HG02884 (cell line): ENCODE results near the gene ACAP1.
"Not testable (repeated sequence)": the region's sequence is repeated elsewhere in the genome, so short reads cannot be mapped to it uniquely, and the experiment has no call there.

Experiments used
- ATAC-seq: cut with Tn5 transposase; IDR thresholded peaks from one replicate; pipeline ENCODE4 v1.9.1; 2021; ENCODE audit warnings: mild to moderate bottlenecking, moderate library complexity; ENCODE audit not compliant: unreplicated experiment

The ACAP1 gene

DNA sequence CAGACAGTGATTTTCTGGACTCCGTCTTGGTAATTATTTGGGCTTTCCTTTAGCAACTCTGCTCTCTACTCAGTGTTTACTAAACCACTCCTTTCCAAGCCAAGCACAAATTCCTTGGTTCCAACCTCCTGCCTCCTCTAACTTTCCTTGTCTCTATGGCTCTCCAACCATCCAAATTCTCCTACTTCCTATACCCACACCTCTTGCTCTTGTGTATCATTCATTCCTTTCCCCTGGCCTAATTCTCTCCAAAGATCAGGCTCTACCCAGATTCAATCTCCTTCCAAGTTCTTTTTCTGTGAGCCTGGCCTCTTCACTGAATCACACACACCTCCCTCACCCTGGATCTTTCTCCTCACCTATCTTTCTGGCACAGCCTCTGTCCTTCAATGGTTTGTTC is 8.3 kb upstream of the ACAP1 start:
- ATAC-seq: no peak

DNA sequence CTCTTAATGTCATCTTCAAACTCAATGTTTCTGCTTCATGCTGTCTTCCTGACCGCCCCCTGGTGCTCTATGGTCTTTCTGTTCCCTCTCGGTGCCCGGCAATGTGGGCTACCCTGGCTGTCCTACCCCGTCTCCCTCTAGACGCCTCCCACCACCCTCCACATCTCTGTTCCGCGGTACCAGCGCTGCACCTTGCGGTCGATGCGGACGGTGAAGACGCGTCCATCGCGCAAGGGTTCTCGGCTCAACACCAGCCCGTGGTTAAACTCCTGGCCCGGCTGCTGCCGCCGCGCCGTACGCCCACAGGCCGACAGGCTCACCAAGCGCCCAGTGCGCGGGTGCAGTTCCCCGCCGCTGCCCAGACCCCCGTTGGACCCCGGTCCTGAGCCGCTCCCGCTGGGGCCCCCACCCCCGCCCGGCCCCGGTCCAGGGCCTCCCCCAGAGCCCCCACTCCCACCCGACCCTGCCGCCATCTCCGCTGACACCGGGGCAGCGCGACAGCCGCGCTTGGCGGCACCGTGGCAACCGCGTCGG is 7.4 kb upstream of the ACAP1 start, which contains the start of gene NEURL4:
TSS of gene NEURL4 (minus strand) at position 496 of the 534 bp plus-strand sequence. CDS start at position 473, 23 bp downstream.
- no peak for ATAC-seq

DNA sequence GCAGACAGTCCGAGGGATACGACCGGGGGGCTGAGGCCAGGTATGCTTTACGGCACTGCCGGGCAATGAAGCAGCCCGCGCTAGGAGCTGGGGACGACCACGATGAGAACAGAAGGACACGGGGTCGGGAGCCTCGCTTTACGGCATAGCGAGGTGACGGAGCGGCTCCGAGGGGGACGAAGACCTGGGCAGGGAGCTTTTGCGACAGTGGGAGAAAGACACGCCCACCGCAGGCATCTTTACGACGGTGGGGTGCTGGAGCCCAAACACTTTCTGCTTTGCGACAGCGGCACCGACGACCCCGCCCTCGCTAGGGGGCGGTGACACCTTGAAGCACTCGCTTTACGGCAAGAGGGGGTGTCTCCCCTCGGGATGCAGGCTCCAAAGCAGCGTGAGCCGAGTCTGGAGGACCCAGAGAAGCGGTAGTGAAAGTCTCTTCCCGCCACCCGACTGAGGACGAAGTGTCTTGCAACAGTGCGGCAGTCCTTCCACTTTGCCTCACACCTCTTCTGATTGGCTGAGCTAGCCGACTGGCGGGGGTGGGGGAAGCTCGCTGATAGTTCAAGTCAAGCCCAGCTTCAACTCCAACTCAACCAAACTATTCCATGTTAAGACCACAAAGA is 6.8 kb upstream of the ACAP1 start:
- no peak for ATAC-seq

DNA sequence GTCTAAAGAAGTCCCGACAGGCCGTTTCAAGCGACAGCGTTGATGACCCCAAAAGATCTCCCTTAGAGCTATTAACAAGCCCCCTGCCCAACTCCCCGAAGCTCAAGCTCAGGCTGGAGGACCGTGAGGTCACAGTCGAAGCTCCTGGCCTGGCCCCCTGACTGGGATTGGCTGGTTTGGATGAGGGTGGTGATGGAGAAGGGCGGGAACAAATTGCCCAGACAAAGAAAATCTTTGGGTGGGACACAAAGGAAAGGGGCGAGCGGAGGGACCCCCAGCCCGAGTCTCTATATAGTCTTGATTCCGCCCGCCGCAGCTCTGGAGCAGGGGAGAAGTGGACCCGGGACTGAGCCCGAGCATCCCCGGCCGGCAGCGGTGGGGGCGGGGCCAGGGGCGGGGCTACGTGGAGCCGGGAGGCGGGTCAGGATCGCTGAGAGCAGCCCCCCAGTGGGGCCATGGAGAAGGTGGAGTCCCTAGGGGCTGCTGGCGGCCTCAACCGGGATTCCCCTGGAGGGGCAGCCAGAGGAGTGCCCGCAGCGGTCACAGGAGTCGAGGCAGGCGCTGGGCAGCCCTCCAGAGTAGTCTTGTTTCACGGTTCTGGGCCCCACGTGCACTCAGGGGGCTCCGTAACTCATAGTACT is 6.2 kb upstream of the ACAP1 start:
- peak; percentile 42 for ATAC-seq

DNA sequence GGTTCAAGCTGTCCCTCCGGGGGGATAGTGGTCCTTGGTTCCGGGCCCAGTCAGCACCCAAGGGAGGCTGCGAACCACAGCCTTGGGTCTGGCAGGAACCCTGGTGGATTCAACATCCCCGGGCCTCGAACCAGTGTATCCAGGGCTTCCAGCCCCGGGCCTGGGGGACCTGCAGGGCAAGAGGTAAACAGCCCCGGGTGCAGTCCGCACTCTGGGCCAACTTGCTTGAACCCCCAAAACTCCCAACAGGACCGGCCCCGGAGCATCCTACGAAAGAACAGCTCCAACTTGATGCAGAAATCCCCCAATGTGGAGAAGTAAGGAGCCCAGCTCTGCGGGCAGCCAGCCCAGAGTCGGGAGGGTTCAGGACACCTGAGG is 5.7 kb upstream of the ACAP1 start:
- ATAC-seq: no peak

DNA sequence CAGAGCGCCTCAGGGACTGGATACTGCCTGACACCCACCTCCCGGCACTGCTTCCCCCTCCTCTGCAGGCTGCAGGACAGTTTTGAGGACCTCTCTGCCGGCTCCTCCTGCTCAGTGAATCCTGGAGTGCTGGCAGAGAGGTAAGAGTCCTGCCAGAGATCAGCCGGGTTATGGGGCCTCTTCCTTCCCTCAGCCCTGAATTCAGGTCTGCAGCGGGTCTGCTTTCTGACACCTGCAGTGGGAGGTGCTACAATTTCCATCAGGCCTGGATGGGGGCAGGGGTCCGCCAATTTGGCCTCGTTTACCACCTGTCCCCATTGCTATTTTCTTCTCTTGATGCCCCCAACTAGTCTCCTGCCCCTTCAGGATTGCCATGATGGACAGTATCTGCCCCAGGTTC is 4.2 kb upstream of the ACAP1 start:
- no peak for ATAC-seq

DNA sequence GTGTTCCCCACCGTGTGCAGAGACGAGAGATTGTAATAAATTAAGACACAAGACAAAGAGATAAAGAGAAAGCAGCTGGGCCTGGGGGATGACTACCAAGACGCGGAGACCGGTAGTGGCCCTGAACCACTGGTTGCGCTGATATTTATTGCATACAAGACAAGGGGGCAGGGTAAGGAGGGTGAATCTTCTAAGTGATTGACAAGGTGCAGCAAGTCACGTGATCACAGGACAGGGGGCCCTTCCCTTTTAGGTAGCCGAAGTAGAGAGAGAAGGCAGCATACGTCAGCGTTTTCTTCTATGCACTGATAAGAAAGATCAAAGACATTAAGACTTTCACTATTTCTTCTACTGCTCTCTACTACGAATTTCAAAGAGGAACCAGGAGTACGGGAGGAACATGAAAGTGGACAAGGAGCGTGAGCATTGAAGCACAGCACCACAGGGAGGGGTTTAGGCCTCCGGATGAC is 3.7 kb upstream of the ACAP1 start:
- ATAC-seq: not testable (repeated sequence)

DNA sequence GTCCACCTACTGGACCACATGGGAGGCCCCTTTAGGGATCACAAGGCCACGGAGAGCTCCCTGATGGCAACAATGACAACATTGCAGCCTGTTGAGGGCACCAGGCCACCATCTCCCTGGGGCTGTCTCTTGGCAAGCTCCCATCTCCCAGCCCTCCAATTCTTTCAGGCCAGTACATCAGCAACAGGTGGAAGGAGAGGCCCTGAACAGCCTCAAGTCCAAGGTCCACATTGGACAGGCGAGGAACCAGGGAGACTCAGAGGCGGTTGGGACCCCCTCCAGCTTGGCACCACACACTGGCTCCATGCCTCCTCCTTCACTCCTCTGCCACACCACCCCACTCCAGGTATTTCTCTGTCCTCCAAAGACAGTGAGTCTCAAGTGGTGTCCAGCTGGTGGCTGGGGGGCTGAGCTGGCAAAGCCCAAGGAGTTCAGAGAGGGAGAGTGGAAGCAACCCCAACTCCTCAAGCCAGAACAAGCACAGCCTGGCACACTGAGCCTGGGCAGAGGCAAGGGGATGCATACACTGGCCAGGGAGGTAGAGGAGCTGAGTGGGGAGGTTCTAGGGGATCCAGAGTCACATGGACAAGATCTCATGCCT is 1.3 kb upstream of the ACAP1 start:
- no peak for ATAC-seq

DNA sequence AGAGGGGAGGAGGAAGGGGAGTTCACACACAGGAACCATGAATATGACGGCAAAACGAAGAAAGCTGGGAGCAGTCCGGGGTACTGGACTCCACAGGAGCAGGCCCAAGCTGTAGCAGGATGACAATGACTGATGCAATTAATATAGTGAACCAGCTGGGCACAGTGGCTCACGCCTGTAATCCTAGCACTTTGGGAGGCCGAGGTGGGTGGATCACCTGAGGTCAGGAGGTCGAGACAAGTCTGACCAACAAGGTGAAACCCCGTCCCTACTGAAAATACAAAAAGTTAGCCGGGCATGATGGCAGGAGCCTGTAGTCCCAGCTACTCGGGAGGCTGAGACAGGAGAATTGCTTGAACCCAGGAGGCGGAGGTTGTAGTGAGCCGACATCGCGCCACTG is 564 bp upstream of the ACAP1 start:
- ATAC-seq: not testable (repeated sequence)

DNA sequence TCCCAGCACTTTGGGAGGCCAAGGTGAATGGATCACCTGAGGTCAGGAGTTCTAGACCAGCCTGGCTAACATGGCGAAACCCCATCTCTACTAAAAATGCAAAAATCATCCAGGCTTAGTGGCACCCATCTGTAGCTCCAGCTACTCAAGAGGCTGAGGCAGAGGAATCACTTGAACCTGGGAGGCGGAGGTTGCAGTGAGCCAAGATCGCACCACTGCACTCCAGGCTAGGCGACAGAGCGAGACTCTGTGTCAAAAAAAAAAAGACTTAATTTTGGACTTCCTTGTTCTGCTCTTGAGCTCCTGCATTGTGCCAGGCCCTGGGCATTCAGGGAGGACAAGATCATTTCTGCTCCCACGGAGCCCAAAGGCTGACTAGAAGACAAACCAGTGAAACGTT is 1.3 kb downstream of the ACAP1 start:
- not testable (repeated sequence) for ATAC-seq

DNA sequence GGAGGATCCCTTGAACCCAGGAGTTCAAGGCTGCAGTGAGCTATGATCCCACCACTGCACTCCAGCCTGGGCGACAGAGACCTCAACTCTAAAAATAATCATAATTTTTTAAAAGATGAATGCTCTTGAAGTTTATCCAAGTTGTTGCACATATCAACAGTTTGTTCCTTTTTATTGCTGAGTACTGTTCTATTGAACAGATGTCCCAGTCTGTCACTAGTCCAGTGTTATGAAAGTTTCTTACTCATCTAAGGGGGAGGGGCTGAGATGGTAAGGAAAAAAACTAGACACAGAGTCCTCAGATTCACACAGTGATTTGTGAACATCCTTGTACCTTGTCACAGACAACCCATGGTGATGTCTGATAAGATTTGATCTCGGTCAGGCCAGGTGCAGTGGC is 3.9 kb downstream of the ACAP1 start:
- ATAC-seq: no peak

DNA sequence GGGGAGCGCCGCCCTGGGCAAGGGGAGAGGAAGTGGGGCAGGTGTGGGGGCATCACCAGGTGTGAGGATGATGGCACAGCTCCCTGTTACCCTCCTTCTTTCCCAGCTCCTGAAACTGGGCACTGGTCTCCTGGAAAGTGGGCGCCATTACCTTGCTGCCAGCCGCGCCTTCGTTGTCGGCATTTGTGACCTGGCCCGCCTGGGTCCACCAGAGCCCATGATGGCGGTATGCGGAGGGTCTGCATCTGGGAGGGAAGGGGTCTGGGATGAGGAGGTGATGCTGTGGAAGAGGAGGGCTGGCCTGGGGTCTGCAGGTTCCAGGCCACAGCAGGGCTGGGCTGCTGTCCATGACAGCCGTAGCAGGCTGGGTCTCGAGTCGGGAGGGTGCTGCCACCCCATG is 5.5 kb downstream of the ACAP1 start:
- ATAC-seq: no peak

DNA sequence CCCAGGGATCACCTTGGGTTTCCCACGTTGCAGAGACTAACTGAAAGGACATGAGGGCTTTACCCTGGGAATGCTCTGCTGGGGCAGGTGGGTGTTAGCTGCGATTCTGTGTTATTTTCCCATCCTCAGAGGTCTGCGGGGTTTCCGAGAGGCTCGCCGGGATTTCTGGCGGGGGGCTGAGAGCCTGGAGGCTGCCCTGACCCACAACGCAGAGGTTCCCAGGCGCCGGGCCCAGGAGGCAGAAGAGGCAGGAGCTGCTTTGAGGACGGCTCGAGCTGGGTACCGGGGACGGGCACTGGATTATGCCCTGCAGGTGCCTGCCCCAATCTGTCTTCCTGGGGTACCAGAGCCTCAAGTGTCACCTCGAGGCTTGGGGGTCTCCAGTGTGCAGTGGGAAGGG is 6.9 kb downstream of the ACAP1 start:
- no peak for ATAC-seq

DNA sequence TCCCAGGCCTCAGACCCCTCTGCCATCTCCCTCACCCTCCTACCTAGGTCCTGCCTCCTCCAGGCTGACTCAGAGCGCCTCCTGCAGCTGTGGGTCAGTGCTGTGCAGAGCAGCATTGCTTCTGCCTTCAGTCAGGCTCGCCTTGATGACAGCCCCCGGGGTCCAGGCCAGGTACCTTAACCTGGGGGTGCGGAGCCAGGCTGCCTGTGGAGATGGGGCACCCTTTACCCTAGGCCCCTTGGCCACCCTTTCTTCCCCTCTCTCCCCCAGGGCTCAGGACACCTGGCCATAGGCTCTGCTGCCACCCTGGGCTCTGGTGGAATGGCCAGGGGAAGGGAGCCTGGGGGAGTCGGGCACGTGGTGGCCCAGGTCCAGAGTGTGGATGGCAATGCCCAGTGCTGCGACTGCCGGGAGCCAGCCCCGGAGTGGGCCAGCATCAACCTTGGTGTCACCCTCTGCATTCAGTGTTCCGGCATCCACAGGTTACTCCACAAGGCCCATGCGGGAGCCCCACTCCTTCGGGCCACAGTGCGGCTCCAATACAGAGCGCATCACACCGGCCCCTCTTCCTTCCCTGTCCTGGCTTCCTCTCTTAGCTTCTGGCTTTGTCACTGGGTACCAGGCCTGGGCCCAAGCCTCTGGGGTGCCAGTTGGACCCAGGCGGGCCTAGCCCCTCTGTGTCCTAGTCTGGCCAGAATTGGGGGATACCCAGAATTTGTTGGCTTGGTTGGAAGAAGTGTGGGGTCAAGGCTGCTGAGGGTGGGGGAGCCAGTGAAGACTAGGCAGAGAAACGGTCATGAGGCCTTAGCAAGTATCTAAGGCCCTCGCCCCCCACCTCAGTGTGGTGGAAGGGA is 10.7 kb downstream of the ACAP1 start:
- ATAC-seq: no peak

DNA sequence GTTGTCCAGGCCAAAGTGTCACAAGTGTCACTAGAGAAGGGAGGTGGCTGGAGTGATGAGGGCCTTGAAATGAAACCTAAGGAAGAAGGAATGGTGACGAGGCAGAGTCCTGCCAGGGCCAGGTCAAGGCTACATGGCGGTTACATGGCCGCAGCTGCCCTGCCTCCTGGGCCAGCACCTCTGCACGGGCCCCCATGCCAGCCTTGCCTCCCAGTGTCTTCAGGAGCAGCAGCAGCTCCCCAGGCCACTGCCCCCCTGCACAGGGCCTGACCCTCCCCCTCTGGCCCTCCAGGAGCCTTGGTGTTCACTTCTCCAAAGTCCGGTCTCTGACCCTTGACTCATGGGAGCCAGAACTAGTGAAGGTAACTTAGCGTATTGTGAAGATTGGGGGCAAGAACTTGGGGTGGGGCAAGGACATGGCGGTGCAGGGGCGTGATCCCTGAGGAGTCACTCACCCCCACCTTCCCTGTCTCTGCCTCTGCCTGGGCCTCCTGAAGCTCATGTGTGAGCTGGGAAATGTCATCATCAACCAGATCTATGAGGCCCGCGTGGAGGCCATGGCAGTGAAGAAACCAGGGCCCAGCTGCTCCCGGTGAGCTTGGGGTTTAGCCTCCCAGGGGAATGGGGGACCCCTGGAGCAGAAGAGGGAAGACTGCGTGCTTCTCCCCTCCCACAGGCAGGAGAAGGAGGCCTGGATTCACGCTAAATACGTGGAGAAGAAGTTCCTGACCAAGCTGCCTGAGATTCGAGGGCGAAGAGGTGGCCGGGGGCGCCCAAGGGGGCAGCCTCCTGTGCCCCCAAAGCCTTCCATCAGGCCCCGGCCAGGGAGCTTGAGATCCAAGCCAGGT is 11.5 kb downstream of the ACAP1 start:
- ATAC-seq: no peak

DNA sequence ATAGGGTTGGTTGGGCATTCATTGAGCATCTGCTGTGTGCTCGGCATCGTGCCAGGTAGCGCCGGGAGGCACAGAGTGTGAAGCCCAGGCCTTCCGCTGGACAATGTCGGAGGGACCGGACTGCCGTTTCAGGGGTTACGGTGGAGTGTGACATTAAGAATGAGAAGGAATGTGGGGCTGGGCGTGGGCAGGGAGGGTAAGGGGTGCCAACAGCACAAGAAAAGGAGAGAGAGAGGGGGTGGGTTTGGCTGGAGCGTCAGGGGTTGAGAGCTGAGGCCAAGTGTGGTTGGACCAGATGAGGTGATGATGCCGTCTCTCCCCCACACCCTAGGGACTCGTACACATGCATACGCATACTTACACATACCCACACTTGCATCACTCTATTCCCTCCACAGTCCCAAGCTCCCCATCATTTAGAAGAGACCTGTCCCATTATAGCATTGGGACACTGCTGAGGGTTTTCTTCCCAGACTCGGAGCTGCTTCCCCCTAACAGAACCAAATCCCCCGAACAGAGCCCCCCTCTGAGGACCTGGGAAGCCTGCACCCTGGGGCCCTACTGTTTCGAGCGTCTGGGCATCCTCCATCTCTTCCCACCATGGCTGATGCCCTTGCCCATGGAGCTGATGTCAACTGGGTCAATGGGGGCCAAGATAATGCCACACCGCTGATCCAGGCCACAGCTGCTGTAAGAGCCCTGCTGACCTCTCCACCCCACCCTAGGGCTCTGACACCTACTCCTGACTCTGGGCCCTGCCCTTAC is 12.3 kb downstream of the ACAP1 start:
- no peak for ATAC-seq

DNA sequence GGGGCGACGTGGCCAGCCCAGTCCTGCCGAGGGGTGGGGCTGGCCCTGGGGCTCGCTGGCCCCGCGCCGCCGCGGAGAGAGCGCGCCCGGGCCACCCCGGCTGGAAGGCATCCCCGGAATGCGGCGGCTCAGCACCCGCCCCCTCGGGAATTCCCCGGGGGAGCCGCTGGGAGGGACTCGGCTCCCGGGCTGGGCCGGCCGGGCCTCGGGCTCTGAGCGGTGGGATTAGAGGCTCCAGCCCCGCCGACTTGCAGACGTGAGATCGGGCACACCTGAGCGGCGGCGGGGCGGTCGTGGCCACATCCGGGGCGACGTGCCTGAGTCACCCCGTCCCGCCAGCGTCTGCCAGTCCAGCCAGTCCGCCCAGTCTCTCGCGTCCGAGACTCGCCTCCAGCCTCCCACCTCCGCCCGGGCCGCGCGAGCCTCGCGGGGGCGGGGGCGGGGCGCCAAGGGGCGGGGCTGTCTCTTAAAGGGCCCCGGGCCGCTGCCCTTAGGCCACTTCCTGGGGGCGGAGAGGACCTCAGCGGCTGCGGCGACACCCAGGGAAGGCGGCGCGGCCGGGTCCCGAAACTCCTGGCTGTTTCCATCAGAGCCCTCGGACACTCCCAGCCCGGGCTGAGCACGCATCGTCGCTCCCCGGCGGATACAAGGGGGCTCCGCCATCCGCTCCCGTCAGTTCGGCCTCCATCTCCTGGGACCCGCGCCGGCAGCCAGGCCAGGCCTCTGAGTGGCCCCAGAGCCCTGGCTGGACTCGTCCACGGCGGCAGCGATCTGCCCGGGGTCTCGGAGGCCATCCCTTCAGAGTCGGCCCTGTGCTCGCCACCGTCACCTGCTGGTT is 15.6 kb downstream of the ACAP1 start, which contains the start of gene KCTD11:
TSS of gene KCTD11 (plus strand) at position 498 of the 838 bp plus-strand sequence.
- ATAC-seq: peak; percentile 49

DNA sequence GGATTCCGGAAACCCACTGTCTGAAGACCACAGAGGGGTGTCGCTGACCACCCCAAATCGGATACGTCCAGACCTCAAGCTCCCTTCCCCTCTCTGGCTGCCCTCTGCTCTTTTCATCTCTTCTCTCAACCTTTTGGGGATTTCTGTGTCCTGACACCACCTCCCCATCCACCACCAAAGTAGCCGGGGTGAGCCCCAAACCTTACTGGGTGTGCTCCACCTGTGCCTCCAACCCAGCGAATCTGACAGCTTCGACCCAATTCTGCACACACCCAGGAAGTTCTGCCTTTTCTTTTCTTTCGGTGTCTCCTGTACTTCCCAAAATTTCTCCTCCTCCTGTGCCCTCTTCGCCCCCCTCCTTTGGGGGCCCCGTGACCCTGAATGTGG is 16.2 kb downstream of the ACAP1 start:
- no peak for ATAC-seq
